Activated naive CD8-positive, alpha-beta T cell (primary cell): ENCODE measurements around the gene SFRP2.

Experiments
- H3K27ac Mint-ChIP-seq: one replicate; pipeline ENCODE4 v1.8.0; 2021; ENCODE audit warnings: mixed read lengths
- H3K27me3 Mint-ChIP-seq: one replicate; pipeline ENCODE4 v1.8.0; 2021; ENCODE audit warnings: mixed read lengths
- H3K36me3 Mint-ChIP-seq: one replicate; pipeline ENCODE4 v1.8.0; 2021; ENCODE audit warnings: mixed read lengths
- H3K4me1 Mint-ChIP-seq: one replicate; pipeline ENCODE4 v1.8.0; 2021; ENCODE audit warnings: low read depth, mixed read lengths
- H3K4me3 Mint-ChIP-seq: one replicate; pipeline ENCODE4 v1.8.0; 2021; ENCODE audit warnings: mild to moderate bottlenecking, mixed read lengths
- H3K9me3 Mint-ChIP-seq: one replicate; pipeline ENCODE4 v1.8.0; 2021; ENCODE audit warnings: low read depth, mixed read lengths

The SFRP2 gene

GRCh38 chr4:153809916-153810810 lies 21.3 kb upstream of the SFRP2 start:
- Mint-ChIP-seq H3K36me3 (peaks cover 2% of the 10 kb centered on the region), H3K4me1 (peaks cover 21% of the 10 kb centered on the region), H3K9me3 (no peaks in the 10 kb centered on the region), H3K27me3 (peaks cover 7% of the 10 kb centered on the region), H3K4me3 (no peak overlapping the region), H3K27ac (no peak overlapping the region)

GRCh38 chr4:153809307-153809706 lies 20.4 kb upstream of the SFRP2 start:
- peaks cover 4% of the 10 kb centered on the region for H3K27me3 Mint-ChIP-seq
- no peaks in the 10 kb centered on the region for H3K9me3 Mint-ChIP-seq
- no peak overlapping the region for H3K27ac Mint-ChIP-seq
- H3K4me1 Mint-ChIP-seq = peaks cover 21% of the 10 kb centered on the region
- H3K4me3 Mint-ChIP-seq = no peak overlapping the region
- H3K36me3 Mint-ChIP-seq = peaks cover 2% of the 10 kb centered on the region

- H3K9me3 Mint-ChIP-seq = no peaks in the 10 kb centered on the region
- no peak overlapping the region for H3K27ac Mint-ChIP-seq
- H3K27me3 Mint-ChIP-seq = peaks cover 2% of the 10 kb centered on the region
- no peaks in the 10 kb centered on the region for H3K36me3 Mint-ChIP-seq
- peaks cover 21% of the 10 kb centered on the region for H3K4me1 Mint-ChIP-seq
- no peak overlapping the region for H3K4me3 Mint-ChIP-seq
These were observed 19.3 kb upstream of the SFRP2 start for GRCh38 chr4:153808175-153808574.

GRCh38 chr4:153806073-153806472 lies 17.2 kb upstream of the SFRP2 start:
- no peak overlapping the region for H3K27ac Mint-ChIP-seq

GRCh38 chr4:153804722-153805121 lies 15.8 kb upstream of the SFRP2 start:
- Mint-ChIP-seq H3K4me3 (no peak overlapping the region), H3K4me1 (peaks cover 15% of the 10 kb centered on the region), H3K27ac (no peak overlapping the region), H3K36me3 (no peaks in the 10 kb centered on the region), H3K9me3 (no peaks in the 10 kb centered on the region), H3K27me3 (peaks cover 1% of the 10 kb centered on the region)

More at GRCh38 chr4:153806073-153806472, 17.2 kb upstream of the SFRP2 start:
- H3K9me3 Mint-ChIP-seq = no peaks in the 10 kb centered on the region
- H3K36me3 Mint-ChIP-seq = no peaks in the 10 kb centered on the region
- H3K4me3 Mint-ChIP-seq = no peak overlapping the region
- peaks cover 21% of the 10 kb centered on the region for H3K4me1 Mint-ChIP-seq
- H3K27me3 Mint-ChIP-seq = no peaks in the 10 kb centered on the region

- Mint-ChIP-seq H3K4me1 (no peaks in the 10 kb centered on the region), H3K9me3 (no peaks in the 10 kb centered on the region), H3K27ac (no peak overlapping the region), H3K36me3 (no peaks in the 10 kb centered on the region), H3K27me3 (peaks cover 15% of the 10 kb centered on the region), H3K4me3 (no peak overlapping the region)
These were observed 10.8 kb upstream of the SFRP2 start for GRCh38 chr4:153799694-153800074.

GRCh38 chr4:153798901-153799693 lies 10.2 kb upstream of the SFRP2 start:
- no peak overlapping the region for H3K4me3 Mint-ChIP-seq
- H3K27ac Mint-ChIP-seq = no peak overlapping the region
- H3K4me1 Mint-ChIP-seq = no peaks in the 10 kb centered on the region
- H3K9me3 Mint-ChIP-seq = no peaks in the 10 kb centered on the region
- H3K27me3 Mint-ChIP-seq = peaks cover 20% of the 10 kb centered on the region
- H3K36me3 Mint-ChIP-seq = no peaks in the 10 kb centered on the region

GRCh38 chr4:153798420-153798819 lies 9.5 kb upstream of the SFRP2 start:
- Mint-ChIP-seq H3K27ac (no peak overlapping the region), H3K4me3 (no peak overlapping the region), H3K27me3 (peaks cover 25% of the 10 kb centered on the region), H3K36me3 (no peaks in the 10 kb centered on the region), H3K9me3 (no peaks in the 10 kb centered on the region), H3K4me1 (no peaks in the 10 kb centered on the region)

- H3K9me3 Mint-ChIP-seq = no peaks in the 10 kb centered on the region
- H3K27ac Mint-ChIP-seq = no peak overlapping the region
- peaks cover 46% of the 10 kb centered on the region for H3K27me3 Mint-ChIP-seq
- H3K4me1 Mint-ChIP-seq = peaks cover 28% of the 10 kb centered on the region
- no peaks in the 10 kb centered on the region for H3K36me3 Mint-ChIP-seq
- no peak overlapping the region for H3K4me3 Mint-ChIP-seq
These were observed 5.1 kb upstream of the SFRP2 start for GRCh38 chr4:153794006-153794405.

GRCh38 chr4:153792618-153793247 lies 3.9 kb upstream of the SFRP2 start:
- Mint-ChIP-seq H3K4me3 (peak overlapping the region; percentile 80), H3K27ac (no peak overlapping the region), H3K9me3 (no peaks in the 10 kb centered on the region), H3K36me3 (no peaks in the 10 kb centered on the region), H3K27me3 (peaks cover 48% of the 10 kb centered on the region), H3K4me1 (peaks cover 37% of the 10 kb centered on the region)

GRCh38 chr4:153791746-153792617 lies 3.1 kb upstream of the SFRP2 start:
- no peak overlapping the region for H3K27ac Mint-ChIP-seq
- H3K4me1 Mint-ChIP-seq = peaks cover 39% of the 10 kb centered on the region
- H3K36me3 Mint-ChIP-seq = no peaks in the 10 kb centered on the region
- H3K4me3 Mint-ChIP-seq = peak overlapping the region; percentile 80
- H3K9me3 Mint-ChIP-seq = no peaks in the 10 kb centered on the region
- peaks cover 54% of the 10 kb centered on the region for H3K27me3 Mint-ChIP-seq

GRCh38 chr4:153790962-153791551 lies 2.2 kb upstream of the SFRP2 start:
- Mint-ChIP-seq H3K27me3 (peaks cover 56% of the 10 kb centered on the region), H3K27ac (no peak overlapping the region), H3K4me1 (peaks cover 39% of the 10 kb centered on the region), H3K4me3 (peak overlapping the region; percentile 80), H3K9me3 (no peaks in the 10 kb centered on the region), H3K36me3 (no peaks in the 10 kb centered on the region)

GRCh38 chr4:153790500-153790865 lies 1.6 kb upstream of the SFRP2 start:
- Mint-ChIP-seq H3K4me3 (peak overlapping the region; percentile 71), H3K9me3 (no peaks in the 10 kb centered on the region), H3K27ac (no peak overlapping the region), H3K4me1 (peaks cover 39% of the 10 kb centered on the region), H3K27me3 (peaks cover 62% of the 10 kb centered on the region), H3K36me3 (no peaks in the 10 kb centered on the region)
